Cardiac fibroblast (primary cell): ENCODE measurements around the gene ST3GAL3.
A peak's percentile ranks its signal among the peaks of the same experiment; 100 is the strongest.

Source experiments
- DNase-seq, 2 donors: peaks; one replicate each; pipeline versions ENCODE4 v3.0.0 to v3.0.0-alpha.2; 2010; ENCODE audit warnings: low read depth in 2 of 2
- H3K4me3 ChIP-seq, 2 donors: replicated peaks in 1 of 2; 1 replicate in 1 of 2; 2 replicates in 1 of 2; pipeline ENCODE4 v1.5.1; 2011; ENCODE audit warnings: low read depth in 2 of 2, low read length in 2 of 2, mild to moderate bottlenecking in 2 of 2, moderate library complexity in 1 of 2
- TF ChIP-seq, protein P1 (sequence below): IDR thresholded peaks from one replicate; pipeline ENCODE4 v1.5.1; 2011; ENCODE audit warnings: low read depth, mild to moderate bottlenecking, low read length, inconsistent platforms

ST3GAL3 gene

DNA sequence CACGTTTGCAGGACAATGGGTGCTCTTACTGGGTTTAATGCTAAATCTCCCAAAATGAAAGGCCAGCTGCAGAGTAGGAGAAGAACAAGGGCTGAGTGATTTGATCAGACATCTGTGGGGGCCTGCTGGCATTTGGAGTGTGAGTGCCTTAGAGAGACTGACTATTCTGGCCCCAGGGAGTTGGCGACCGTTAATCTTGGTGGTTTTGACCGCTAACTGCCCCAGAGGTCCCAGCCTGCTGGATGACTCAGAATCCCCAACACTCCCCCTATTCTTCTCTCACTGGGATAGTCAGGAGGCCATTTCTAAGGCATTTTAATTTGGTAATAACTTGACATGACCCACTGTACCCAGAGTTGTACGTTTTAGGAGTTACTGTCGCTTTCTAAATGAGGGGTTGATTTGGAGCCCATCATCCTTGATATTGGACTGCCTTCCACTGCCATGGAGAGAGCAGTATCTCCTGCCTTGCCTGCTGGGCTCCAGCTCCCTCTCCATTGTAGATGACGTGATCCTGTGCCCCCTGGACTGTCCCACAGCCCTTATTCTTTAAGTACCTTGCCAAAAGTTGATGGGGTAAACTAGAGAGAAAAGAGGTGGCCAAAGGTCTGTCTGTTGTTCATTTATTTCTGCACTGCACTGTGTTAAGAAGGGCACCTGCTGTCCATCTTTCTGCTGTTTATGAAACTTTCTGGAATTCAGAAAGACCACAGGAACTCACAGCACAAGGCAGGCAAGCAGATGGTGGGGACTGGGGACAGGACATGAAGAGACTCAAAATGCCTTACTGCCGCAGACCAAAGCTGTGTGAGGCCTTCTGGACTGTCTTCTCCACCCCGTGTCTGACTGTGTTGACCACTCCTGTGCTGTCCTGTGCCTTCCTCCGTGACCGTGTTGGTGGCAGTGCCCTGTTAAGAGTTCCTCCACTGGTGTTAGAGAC lies 128.0 kb downstream of the ST3GAL3 start:
- H3K4me3 ChIP-seq: no peak overlapping the region
- peak; percentile 81 to 88 for DNase-seq
- TF ChIP-seq, protein P1, sequence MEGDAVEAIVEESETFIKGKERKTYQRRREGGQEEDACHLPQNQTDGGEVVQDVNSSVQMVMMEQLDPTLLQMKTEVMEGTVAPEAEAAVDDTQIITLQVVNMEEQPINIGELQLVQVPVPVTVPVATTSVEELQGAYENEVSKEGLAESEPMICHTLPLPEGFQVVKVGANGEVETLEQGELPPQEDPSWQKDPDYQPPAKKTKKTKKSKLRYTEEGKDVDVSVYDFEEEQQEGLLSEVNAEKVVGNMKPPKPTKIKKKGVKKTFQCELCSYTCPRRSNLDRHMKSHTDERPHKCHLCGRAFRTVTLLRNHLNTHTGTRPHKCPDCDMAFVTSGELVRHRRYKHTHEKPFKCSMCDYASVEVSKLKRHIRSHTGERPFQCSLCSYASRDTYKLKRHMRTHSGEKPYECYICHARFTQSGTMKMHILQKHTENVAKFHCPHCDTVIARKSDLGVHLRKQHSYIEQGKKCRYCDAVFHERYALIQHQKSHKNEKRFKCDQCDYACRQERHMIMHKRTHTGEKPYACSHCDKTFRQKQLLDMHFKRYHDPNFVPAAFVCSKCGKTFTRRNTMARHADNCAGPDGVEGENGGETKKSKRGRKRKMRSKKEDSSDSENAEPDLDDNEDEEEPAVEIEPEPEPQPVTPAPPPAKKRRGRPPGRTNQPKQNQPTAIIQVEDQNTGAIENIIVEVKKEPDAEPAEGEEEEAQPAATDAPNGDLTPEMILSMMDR: no peak

DNA sequence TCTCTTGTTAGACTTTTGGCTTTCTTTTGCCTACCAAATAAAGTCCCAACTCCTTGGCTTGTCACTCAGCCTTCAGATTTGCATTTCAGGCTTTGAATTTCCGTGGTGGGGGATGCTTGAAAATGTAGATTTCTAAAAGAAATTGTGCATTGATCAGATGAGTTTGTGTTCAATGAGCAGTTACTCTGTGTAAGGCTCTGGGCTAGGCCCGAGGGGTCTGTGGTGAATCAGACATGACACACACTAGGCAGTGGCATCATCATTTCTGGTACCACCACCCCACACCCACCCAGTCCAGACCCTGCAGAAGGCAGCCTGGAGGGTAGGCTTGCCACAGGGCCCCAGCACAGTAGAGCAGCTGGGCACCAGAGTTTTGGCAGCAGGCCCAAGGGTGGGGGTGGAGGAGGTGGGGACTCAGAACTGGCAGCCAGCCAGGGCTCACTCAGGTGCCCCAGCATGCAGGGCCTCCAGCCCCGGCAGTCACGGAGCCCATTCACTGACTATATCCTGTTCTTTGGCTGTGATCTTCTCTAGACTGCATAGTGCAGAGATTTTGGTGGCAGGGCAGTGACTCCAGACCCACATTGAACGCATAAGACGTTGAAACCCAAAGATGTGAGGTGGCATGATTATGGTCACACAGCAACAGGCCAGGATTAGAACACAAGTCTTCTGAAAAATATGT lies 129.1 kb downstream of the ST3GAL3 start:
- TF ChIP-seq, protein P1: no peak
- H3K4me3 ChIP-seq: no peak overlapping the region
- DNase-seq: no peak

DNA sequence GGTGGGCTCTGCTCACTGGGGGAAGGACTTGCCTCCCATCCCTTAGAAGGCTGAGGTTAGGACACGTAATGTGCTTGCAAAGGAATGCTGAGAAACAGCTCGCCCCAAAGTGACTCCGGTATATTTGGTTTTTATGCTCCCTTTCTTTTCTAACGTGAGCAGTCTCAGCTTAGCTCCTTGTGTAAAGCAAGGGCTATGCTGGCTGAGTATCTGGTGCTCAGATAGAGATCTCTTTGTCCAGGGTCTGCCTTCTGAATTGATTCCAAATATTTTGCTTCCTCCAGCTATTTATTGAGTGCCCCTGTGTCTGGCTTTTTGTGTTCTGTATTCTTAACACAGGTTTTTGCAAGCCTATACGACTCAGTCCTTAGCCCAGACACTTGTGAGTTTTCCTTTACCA lies 131.7 kb downstream of the ST3GAL3 start:
- TF ChIP-seq, protein P1: no peak
- DNase-seq: no peak
- H3K4me3 ChIP-seq: no peak overlapping the region

DNA sequence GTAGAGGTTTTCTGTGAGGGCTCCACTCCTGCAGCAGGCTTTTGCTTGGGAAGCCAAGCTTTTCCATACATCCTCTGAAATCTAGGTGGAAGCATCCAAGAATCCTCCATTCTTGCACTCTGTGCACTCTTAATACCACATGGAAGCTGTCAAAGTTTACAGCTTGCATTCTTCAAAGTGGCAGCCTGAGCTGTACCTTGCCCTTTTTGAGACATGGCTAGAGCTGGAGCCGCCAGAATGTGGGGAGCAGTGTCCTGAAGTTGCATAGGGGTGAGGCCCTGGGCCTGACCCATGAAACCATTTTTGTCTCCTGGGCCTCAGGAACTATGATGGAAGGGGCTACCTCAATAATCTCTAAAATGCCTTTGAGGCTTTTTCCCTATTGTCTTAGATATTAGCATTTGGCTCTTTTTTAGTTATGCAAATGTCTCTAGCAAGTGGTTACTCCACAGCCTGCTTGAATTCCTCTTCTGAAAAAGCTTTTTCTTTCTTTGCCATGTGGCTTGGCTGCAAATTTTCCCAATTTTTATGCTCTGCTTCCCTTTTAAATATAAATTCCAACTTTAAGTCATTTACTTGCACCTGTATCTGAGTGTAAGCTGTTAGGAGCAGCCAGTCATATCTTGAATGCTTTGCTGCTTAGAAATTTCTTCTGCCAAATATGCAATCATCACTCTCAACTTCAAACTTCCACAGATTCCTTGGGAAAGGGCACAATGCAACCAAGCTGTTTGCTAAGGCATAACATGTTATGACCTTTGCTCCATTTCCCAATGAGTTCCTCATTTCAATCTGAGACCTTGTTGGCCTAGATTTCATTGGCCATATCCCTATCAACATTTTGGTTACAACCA lies 134.2 kb downstream of the ST3GAL3 start:
- no peak overlapping the region for H3K4me3 ChIP-seq
- no peak for DNase-seq
- TF ChIP-seq, protein P1: no peak

DNA sequence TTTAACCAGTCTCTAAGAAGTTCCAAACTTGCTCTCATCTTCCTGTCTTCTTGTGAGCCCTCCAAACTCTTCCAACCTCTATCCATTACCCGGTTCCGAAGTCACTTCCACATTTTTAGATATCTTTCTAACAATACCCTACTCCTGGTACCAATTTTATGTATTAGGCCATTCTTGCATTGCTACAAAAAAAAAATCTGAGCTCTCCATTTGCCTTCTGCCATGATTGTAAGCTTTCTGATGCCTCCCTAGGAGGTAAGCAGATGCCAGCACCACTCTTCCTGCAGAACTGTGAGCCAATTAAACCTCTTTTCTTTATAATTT lies 134.8 kb downstream of the ST3GAL3 start:
- H3K4me3 ChIP-seq: no peak overlapping the region
- TF ChIP-seq, protein P1: no peak
- DNase-seq: no peak

DNA sequence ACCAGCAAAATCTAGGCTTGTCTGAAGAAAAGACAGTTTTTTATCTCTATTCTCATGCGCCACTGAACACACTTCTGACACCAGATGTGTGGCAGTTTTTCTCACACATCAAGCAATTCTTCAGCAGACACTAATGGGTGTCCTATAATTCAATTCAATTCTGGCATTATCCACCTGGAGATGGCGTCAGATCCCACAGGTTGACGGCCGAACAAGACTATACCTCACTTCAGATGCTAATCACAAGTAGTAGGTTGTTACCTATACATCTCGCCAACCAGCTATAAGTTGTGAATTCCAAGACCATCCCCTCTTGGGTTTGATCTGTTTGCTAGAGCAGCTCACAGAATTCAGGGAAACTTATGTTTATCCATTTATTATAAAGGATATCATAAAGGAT lies 136.3 kb downstream of the ST3GAL3 start:
- DNase-seq: no peak
- TF ChIP-seq, protein P1: no peak
- no peak overlapping the region for H3K4me3 ChIP-seq
